Esophagus squamous epithelium (tissue), 4 donors: ENCODE results near the gene MMS19.

Source experiments
- POLR2A ChIP-seq, 4 donors: fragments of 450-650 bp; IDR thresholded peaks; one replicate each; pipeline ENCODE4 v1.6.1; 2017; ENCODE audit warnings: antibody characterized with exemption in 4 of 4, mild to moderate bottlenecking in 4 of 4, moderate library complexity in 3 of 4
- TF ChIP-seq, protein P1 (sequence below), 6 experiments: fragments of 450-650 bp in 4 of 6; fragments of 200-600 bp in 2 of 6; sonication (generic) in 2 of 6; IDR thresholded peaks; one replicate each; pipeline ENCODE4 v1.5.1; 2016 to 2019; ENCODE audit warnings: antibody characterized with exemption in 6 of 6, mild to moderate bottlenecking in 4 of 6, moderate library complexity in 4 of 6

DNA sequence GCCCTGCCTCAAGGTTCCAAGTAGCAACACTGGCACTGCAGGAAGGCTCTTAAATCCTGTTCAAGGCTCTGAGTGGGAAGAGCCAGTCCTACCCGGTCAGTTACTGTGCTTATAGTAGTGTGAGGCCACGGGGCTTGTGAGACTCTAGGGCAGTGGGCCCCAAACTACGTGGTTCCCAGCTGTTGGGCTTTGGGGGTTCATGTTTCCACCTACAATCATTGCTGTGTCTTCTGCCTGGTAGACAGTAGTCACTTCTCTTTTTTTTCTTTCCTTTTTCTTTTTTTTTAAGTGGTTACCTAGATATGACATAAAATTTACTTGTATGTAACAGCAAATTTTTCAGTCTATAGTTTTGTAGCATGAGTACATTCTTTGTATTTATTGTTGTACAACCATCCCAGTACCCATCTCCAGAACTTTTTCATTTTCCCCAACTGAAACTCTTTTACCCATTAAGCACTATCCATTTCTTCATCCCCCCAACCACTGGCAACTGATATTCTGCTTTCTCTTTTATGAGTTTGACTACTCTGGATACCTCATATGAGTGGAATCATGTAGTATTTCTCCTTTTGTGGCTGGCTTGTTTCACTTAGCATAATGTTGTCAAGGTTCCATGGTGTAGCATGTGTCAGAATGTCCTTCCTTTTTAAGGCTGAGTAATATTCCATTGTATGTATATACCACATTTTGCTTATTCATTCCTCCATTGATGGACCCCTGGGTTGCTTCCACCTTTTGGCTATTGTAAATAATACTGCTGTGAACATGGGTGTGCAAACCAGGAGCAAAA, 8.2 kb upstream of the MMS19 start:
- no peak for TF ChIP-seq POLR2A (IDR thresholded peaks at IDR 0.05)
- TF ChIP-seq, protein P1, sequence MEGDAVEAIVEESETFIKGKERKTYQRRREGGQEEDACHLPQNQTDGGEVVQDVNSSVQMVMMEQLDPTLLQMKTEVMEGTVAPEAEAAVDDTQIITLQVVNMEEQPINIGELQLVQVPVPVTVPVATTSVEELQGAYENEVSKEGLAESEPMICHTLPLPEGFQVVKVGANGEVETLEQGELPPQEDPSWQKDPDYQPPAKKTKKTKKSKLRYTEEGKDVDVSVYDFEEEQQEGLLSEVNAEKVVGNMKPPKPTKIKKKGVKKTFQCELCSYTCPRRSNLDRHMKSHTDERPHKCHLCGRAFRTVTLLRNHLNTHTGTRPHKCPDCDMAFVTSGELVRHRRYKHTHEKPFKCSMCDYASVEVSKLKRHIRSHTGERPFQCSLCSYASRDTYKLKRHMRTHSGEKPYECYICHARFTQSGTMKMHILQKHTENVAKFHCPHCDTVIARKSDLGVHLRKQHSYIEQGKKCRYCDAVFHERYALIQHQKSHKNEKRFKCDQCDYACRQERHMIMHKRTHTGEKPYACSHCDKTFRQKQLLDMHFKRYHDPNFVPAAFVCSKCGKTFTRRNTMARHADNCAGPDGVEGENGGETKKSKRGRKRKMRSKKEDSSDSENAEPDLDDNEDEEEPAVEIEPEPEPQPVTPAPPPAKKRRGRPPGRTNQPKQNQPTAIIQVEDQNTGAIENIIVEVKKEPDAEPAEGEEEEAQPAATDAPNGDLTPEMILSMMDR (IDR thresholded peaks at IDR 0.05), result no peak
